8988T (cell line): ENCODE results near the gene DGCR8.
"Not testable (repeated sequence)": the region's sequence is repeated elsewhere in the genome, so short reads cannot be mapped to it uniquely, and the experiment has no call there.

Experiments used
- DNase-seq: peaks from one replicate; pipeline ENCODE4 v3.0.0; 2011

Gene DGCR8

GRCh38 chr22:20157430-20158183 is 77.6 kb downstream of the DGCR8 start:
- DNase-seq = no peak

- no peak for DNase-seq
Measured at GRCh38 chr22:20158391-20159036, 78.5 kb downstream of the DGCR8 start.

GRCh38 chr22:20159076-20159475 is 79.0 kb downstream of the DGCR8 start:
- DNase-seq = no peak

GRCh38 chr22:20159531-20159930 is 79.5 kb downstream of the DGCR8 start:
- DNase-seq = not testable (repeated sequence)

GRCh38 chr22:20160041-20160440 is 80.0 kb downstream of the DGCR8 start:
- no peak for DNase-seq
